Cardiac atrium fibroblast (primary cell): ENCODE results near the gene RWDD3. TPM values are rescaled to one million over a fixed set of nuclear protein-coding genes. Genes with fewer than 3 reads are reported as not detected.

Experiments used
- total RNA-seq: library from RNA; depleted of rRNA; stranded (reverse); fragments of >200 nt; gene quantifications from 2 replicates; pipeline ENCODE4 v1.2.3, GENCODE V29; 2015

The RWDD3 gene, protein sequence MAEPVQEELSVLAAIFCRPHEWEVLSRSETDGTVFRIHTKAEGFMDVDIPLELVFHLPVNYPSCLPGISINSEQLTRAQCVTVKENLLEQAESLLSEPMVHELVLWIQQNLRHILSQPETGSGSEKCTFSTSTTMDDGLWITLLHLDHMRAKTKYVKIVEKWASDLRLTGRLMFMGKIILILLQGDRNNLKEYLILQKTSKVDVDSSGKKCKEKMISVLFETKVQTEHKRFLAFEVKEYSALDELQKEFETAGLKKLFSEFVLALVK
- 10.9 and 11.4 TPM in 2 replicates for total RNA-seq

GRCh38 chr1:95233737-95234500 is at the start of gene RWDD3:
Gene RWDD3, plus strand, starts transcription at chr1:95234210. Its CDS starts 21 bp downstream, at chr1:95234231.

Other genes starting within 250 kb of the RWDD3 start
- gene ALG14, start 161.3 kb upstream of the RWDD3 start, total RNA-seq = 1.1 and 11.7 TPM in 2 replicates
- gene TLCD4, start 116.9 kb upstream of the RWDD3 start, total RNA-seq = 0.32 and 0.54 TPM in 2 replicates